G401.6 (cell line): ENCODE results near the gene MDC1.

Experiments
- FAIRE-seq: peaks from 2 replicates; lab custom pipeline; 2012; peaks lifted over from hg19 to GRCh38; lab: Jason Lieb, UNC

The MDC1 gene

DNA sequence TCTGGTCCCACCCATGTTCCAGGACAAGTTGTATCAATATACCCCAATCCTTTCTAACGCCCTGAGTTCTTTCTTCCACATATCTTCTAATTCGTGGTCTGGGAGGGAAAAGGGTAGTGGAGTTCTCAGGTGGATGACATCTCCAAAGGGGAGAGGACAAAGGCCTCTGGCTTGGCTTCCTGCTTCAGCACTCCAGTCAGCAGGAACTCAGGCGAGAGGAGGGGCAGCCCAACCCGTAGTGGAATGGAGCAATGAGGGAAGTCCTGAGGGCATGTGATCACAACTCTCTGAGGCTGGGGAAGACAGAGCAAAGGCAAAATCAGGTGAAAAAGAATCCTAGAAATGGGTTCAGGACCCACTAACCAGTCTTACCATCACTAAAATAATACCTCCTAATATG lies 16.7 kb downstream of the MDC1 start:
- FAIRE-seq: no peak

DNA sequence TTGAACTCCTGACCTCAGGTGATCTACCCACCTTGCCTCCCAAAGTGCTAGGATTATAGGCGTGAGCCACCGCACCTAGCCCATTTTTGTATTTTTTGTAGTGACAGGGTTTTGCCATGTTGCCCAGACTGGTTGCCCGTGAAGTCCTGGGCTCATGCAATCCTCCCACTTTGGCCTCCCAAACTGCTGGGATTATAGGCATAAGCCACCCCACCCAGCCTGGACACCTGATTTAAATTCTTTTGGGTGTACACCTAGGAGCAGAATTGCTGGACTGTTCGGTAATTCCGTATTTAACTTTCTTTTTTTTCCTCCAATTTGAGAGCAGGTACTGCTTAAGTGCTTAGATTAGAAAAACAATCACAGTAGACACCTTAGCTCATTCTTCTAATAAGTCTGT lies 20.6 kb downstream of the MDC1 start:
- no peak for FAIRE-seq

DNA sequence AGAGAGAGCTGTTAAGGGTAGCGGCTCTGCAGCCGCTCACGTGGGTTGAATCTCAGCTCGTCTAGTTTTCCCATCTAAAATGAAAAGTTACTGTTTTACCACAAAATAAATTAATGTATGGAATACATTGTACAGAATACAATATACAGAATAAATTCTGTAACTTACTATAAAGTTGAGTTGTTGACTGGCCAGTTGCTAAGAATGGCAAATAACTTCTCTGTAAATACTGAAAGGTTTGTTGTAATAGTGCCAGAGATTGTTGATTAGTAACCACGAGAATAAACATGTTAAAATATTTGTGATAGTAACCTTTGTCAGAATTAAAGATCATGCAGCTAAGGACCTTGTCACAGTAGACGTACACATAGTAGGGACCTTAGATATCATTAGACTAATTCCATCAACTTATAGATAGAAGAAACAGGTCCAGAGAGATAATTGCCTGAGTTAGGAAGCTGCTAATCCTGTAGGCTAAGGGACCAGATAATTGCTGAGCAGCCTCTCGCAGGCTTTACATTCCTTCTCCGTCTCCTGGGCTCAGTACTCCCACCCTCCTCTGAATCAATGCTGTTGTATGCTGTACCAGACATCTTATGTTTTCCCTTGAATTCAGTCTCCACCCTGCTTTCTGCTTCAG lies 25.8 kb downstream of the MDC1 start:
- FAIRE-seq: no peak

DNA sequence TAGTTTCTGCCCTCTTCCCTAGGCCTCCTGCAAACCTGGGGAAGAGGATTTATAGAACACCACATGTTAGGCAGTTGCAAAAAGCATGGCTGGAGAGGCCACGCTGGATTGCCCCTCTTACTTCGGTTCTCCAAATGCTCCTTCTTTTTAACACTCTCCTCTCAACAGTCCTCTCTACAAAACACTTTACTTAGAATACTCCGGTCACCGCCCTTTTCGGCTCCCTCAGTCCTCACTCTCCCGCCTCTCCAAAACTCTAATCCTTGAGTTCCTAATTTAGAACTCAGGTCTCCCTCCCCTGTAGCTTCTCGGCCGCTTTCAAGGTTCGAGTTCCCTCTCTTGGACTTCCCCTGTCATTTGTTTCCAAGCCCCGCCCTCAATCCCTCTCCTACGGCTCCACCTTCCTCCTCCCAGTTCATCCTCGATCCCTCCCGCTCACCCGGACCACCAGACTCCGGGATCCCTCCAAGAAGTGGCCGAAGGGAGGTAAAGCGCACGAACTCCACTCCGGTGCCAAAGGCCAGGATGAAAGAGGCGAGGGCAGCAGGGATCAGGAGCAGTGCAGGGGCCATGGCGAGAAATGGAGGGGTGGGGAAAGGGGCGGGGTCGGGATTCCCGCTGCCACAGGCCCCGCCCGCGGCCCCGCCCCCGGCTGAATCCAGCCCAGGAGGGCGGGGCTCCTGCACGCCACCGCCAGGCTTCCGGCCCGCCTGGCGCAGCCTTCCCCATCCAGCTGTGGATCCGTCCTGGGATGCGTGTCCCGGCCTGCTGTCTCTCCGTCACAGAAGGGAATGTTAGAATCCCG lies 26.5 kb downstream of the MDC1 start, which contains the start of gene NRM:
Gene NRM, minus strand, starts transcription at position 582 of the 805 bp plus-strand sequence. Its CDS starts 10 bp downstream, at position 572.
- peak; percentile 94 for FAIRE-seq

DNA sequence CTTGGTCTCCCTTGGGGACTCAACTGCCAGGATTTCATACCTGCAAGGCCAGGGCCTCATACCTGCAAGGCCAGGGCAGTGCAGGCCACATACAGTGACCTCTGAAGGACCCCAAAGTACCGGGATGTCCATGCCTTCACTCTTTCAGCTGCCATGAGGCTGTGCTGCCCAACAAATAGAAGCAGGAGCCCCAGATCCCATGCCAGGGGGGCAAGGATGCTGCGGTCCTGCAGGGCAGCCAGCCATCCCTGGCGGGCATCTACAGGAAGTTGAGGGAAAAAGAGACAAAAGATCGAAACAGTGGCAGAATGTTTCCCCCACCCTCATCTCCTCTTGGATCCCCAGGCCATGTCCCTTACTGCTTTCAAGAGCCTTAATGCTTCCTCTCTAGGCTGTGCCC lies 27.1 kb downstream of the MDC1 start:
- FAIRE-seq: no peak

DNA sequence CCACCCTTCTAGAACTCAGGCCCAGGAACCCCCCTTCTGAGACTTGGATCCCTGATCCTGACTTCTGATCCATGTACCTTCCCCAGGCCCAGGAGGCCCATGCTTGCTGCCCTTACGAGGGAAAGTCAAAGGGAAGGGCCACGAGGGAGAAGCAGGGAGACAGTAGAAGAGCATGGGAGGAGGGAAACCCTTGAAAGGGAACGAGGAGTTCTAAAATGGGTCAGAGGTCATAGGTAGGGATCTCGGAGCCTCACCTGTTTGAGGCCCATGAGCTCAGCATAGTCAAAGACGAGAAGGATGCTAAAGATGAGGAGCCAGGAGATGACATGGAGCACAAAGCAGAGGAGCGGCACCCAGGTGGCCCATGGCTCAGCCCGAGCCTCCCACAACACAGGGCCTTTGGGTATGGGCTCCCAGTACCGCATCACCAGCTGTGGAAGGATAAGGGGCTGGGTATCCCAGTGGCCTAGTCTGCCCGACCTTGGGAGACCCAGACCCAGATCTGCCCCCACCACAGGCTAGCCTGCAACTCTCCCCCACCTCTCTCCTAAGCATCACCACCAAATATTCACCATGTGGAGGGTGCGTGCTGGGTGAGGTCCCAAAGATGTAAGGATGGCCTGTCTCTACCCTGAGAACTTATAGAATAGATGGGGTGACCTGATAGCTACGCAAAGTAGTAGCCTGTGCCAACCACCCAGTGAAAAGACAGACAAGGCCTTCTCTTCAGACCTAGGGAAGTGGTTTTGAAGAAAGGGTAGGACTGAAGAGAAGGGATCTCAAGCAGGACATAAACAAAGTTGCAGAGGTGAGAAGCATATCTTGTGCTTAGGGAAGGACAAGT lies 27.8 kb downstream of the MDC1 start:
- no peak for FAIRE-seq

DNA sequence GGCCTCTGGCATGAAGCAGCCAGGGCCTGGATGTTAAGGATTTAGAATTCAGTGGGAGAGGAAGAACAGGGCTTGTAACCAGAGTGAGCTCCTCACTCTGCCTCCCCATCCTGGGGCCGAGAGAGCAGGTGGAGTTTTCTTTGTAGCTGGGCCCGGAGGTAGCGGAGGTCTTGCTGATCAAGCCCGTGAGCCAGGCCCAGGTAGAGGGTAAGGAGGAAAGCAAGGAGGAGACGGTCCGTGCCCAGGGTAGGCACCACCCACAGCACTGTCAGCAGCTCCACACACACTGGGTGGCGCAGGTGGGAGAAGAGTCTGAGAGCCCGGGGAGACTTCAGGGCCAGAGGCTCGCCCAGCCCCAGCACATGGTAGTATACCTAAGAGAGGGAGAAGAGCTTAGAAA lies 28.5 kb downstream of the MDC1 start:
- FAIRE-seq: no peak

DNA sequence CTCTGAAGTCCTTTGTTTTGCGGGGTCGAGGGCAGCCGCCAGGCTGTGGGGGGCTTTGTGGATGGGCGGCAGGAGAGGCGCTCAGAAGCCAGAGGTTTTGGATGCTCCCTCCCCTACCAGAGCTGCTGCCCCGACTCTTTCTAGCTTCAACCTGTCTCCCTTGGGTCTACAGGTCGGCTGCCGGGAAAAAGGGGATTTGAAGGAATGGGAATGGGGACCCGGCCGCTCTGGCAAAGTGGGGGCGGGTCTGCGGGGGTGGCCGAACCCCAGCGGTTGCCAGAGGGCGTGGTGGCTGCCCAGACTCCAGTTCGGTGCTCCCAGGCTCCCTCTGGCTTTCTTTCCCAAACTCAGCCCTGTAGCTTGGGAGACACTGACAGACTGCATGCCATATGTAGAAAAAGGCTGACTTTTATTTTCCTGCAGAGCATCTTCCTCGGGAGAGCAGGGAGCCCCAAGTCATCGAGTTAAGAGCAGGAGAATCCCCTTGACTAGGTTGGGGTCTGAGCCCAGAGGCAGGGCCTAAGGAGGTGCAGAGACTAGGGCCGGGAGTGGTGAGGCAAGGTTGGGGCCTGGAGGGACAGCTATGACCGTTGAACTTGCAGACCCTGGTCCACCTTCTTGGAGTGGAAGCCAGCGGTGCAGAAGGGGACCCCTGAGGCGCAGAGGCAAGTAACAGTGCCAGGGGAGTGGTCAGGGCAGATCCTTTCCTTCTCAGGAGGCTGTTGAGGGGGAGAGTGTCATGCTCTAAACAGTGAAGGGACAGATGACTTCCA lies 29.2 kb downstream of the MDC1 start:
- no peak for FAIRE-seq

DNA sequence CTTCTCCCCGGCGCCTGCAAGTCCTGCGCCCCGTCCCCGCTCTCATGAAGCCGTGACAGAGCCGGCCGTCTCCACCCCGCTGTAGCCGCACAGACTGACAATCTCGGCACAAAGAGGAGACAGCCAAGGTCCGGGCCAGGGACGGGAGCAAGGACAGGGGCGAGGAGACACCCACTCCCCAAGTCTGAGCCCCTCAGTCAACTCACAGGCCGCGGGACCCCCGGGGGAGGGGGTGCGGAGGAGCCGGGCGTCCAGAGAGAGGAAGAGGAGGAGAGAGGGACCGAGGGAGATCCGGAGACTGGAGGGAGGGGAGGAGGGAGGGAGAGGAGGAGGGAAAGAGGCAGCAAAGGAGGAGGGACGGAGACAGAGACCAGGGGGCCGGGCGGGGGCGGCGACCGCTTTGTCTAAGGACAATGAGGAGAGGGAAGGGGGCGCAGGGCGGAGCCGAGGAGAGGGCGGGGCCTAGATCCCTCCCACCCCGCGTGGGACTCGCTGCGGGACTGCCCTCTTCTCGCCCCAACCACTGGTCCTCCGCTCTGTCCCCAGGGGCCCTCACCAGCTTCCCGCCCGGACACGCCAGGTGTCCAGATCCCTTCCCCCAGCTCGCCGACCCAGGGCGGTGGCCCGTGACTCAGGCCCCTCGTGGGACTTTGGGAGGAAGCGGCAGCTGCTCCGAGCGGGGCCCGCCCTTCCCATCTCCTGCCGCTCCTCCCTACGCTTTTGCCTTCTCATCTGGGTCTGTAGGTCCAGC lies 30.0 kb downstream of the MDC1 start:
- FAIRE-seq: peak; percentile 87

DNA sequence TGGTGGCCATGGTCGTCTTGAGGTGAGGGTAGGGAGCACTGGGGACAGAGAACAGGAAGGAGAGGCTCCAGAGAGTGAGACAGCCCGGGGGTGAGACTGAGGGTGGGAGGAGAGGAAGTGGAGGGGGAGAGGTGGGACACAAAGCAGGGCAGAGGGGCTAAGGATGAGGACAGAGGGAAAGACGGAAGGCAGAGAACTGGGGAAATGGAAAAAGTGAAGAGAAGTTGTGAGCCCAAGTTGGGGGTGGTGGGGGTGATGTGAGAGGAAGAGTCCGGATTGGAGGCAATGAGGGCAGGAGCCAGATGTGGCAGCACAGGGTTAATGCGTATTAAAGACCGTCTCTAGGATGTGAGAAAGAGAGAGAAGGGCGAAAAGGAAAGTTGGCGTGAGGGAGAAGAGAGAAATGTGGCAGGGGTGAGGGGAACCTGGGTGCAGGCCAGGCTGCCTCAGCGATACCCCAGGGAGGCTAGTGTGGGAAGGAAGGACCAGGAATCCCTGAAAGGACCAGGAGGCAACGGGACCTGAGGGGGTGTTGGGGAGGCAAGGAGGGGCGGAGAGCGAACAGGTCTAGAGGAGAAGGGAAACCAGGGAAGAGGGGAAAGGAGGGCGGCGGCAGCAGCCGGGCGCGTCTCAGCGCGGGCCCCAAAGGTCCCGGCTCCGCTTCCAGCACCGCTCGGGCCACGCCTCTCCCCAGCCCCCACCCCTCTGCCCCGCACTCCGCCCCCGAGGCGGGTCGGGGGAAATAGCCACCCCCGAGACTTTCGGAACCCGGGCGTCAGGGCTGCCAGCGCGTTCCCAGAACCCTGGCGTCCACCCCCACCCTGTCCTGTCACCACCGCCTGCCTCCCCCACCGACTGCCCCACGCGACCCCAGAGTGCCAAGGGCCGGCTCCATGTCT lies 30.8 kb downstream of the MDC1 start, which contains the start of gene PPP1R18:
Gene PPP1R18, minus strand, starts transcription at position 637 of the 899 bp plus-strand sequence. Its CDS starts 627 bp downstream, at position 10.
- FAIRE-seq: no peak

DNA sequence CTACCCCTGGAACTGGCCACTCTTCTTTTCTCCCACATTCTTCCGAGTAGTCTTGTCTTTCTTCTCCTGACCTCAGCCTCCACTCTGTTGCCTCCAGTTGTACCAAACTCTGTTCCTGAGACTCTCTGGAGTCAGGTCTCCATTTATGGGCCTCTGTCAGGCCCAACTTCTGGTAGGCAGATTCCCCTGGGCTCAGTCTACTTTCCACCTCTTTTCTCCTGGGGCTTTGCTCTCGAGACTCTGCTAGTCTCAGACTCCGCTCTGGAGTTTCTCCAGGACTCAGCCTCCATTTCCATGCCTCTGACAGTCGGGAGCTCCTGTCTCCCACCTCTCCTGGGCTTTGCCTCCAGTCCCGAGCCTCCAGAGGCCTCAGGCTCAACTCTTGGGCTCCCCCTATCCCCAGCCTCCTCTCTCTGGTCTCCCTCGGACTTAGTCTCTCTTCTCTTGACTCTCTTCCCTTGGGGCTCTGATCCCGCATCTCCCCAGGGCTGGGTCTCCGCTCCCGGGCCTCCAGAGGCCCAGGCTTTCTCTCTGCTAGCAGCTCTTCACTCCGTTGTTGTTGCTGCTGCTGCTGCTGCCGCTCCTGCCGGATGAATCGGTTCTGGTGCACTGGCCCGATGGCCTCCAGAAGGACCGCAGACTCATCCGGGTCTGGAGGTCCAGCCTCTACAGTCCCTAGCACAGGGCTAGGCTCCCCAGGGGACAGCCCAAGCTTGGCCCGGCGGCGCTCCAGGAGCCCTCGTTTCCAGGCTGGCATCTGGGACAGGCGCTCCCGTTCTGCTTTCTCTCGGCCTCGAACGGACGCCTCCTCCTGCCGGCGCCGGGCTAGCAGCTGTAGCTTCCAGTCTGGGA lies 31.7 kb downstream of the MDC1 start:
- FAIRE-seq: no peak

DNA sequence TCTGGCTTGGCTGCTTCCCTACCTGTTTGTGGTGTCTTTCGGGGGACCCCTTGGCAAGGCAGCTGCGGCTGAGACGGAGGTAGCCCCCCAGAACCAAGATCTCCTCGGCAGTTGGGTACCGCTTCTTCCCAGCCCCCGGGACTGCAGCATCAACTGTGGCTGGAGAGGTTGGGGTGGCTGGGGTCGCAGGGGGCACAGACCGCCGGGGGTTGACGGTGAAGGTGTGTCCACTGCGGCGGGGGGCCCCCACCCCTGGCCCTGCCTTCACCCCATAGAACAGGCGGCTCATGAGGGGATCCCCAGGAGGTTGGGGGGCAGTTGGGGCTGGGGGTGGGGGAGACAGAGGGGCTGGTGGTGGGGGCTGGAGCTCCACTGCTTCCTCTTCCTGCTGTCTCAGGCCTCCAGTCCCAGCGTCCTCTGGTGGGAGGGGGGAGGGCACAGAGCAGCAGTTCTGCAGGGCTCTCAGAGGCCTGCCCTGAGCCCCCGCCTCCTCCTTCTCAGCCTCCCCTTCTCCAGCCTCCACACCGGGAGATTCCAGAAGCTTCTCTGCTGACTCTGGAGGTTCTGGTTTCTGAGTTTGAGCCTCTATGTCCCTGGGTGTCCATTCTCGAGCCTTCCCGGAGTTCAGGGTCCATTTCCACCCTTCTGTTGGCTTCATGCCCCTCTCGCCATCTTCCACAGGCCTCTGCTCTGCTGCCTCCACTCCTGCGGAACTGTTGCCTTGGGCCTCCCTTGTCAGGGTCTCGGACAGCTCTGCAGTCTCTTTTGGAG lies 32.5 kb downstream of the MDC1 start:
- no peak for FAIRE-seq

DNA sequence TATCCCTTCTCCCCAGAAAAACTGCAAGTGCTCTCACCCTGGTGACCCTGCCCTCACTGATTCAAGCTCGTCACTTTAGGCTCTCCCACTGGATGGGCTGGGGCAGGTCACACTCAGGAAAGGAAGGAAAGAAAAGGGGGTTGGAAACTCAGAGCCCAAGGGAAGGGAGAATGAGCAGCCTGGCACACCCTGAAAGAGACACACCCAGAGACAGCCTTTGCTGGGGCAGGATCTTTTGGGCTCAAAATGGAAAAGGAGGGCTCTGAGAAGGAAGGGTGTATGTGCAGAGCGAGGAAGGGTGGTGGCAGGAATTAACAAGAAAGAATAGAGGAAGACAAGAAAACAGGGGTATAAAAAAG lies 33.1 kb downstream of the MDC1 start:
- no peak for FAIRE-seq

DNA sequence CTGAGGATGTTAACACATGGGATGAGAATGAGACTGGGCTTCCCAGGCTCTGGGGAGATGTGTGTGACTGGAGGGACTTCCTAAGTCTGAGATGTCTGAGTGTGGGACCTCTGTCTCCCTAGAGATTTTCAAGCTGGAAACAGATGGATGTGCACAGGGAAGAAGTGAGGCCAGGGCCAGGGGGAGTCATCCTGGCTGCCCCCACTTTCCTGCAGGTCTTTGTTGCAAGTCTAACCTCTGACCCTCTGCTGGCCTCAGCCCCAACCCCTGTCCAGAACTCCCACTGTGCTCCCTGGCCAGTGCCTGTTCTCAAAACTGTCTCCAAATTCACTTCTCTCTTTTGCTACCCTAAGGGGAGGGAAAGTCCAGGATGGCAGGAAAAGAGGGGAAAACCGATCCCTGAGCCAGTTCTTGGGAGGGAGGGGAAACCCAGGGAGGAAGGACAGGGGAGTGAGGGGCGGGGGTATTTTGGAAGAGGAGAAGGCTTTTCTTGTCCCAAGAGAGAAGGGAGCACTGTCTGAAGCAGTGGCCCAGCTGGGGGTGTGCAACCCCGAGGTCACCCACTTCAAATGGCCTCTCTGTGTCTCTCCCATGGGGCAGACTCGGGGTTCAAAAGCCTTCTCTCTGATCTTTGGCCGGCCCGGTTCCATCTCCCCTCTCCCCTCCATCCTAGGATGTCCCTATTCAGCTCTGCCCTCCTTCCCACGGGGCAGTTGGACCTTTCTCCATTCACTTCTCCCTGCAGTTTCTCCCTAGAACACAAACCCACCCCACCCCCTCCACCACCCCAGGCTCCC lies 33.7 kb downstream of the MDC1 start:
- no peak for FAIRE-seq

DNA sequence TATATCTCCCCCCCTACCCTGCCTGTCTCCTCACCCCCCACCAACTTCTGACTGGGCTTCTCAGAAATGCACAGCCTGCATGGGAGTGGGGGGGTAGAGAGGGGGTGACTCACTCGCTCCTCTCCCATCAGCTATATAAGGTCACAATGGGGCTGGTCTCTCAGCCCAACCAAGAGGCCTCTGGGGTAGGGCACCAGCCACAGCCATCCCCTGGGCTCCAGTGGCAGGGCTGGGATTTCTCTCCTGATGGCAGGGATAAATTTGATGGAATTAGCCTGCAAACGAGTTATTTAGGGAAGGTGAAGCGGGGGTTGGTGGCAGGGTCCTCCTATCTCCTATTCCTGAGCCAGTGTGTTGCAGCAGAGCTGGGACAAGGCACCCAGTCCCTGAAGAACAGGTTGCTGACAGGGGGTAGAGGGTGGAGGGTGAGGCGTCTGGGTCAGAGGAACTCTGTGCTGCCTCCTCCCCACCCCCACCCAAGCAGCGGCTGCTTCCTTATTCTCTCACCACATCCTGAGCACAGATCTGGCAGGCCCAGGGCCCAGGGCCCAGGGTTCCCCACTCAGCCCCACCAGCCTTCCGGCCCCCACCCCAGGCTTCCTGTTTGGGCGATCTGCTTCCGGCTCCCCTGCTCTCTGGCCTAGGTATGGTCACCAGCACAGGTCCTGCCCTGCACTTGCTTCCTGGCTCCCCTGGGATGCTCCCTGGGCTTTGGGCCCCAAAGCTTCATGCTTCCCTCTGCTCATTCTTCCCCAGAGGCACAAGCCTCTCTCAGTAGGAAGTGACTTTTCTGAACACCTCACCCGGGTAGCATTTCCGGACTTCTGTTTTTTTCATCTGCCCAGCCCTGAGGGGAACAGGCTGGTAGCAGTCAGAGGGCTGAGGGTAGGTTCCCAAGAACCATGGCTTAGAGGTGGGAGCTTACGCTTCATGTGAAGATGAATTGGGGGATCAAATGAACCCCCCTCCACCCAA lies 34.7 kb downstream of the MDC1 start:
- no peak for FAIRE-seq

DNA sequence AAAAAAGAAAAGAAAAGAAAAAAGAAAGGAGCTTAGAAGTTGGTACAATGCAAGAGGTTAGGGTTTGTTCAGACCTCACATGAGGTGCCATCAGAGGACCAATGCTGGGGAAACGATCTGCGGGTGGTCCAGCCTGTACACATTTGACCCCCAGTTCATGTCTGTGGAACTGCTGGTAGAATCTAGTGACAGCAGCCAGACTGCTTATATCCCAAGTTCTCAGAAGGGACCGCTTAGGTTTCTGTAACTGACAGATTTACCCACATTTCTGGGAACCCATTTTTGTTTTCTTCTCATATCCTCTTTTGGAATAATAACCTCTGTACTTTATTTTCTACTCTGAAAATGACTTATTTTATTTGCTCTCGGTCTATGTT lies 35.3 kb downstream of the MDC1 start:
- FAIRE-seq: no peak
